HPDE6-E6E7 (cell line): Measurements from ENCODE around the gene SYT6.

ENCODE experiments used
- DNase-seq: peaks from one replicate; pipeline ENCODE4 v3.0.0; 2011; ENCODE audit warnings: missing footprints; ENCODE audit errors: extremely low spot score

SYT6 gene, protein sequence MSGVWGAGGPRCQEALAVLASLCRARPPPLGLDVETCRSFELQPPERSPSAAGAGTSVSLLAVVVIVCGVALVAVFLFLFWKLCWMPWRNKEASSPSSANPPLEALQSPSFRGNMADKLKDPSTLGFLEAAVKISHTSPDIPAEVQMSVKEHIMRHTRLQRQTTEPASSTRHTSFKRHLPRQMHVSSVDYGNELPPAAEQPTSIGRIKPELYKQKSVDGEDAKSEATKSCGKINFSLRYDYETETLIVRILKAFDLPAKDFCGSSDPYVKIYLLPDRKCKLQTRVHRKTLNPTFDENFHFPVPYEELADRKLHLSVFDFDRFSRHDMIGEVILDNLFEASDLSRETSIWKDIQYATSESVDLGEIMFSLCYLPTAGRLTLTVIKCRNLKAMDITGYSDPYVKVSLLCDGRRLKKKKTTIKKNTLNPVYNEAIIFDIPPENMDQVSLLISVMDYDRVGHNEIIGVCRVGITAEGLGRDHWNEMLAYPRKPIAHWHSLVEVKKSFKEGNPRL

DNA sequence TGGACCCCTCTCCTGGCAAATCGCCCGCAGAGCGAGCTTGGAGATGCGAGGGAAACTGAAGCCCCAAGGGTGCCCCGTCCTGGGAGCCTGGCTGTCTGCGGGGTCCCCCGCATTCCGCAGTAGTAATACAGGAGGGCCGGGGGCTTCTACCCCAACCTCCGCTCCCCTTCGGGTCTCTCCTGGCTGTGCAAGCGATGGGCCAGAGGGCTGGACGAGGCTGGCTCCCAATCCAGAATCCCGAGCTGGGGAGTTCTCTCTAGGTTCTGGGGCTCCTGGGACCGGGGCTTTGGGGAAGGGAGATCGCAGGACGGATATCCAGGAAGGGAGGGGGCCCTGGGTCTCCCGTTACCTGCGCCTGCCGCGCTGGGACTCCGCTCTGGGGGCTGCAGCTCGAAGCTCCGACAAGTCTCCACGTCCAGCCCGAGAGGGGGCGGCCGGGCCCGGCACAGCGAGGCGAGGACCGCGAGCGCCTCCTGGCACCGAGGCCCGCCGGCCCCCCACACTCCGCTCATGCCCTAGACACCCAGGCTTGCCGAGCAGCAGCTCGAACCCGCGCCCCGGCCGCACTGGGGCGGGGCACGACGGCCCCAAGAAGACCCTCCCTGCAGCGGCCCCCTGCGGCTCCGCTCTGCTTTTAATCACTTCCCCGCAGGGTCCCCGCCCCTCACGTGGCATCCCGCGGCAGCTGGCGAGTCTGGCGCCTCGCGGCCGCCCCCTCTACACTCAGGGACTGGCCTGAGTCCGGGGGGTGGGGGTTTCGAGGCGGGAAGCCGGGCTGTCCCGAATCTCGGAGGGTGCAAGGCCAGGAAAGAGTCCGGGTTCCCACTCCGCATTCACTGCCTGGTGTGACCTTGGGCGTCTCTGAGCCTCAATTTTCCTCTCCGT is at the start of gene SYT6:
Gene SYT6, minus strand, starts transcription at position 609 of the 885 bp plus-strand sequence. Its CDS starts 97 bp downstream, at position 512.
- no peak for DNase-seq

- DNase-seq, result no peak
Measured at GRCh38 chr1:114201486-114201885, 47.8 kb upstream of the SYT6 start.

- DNase-seq, result no peak
Measured at GRCh38 chr1:114199017-114199594, 45.4 kb upstream of the SYT6 start.

DNA sequence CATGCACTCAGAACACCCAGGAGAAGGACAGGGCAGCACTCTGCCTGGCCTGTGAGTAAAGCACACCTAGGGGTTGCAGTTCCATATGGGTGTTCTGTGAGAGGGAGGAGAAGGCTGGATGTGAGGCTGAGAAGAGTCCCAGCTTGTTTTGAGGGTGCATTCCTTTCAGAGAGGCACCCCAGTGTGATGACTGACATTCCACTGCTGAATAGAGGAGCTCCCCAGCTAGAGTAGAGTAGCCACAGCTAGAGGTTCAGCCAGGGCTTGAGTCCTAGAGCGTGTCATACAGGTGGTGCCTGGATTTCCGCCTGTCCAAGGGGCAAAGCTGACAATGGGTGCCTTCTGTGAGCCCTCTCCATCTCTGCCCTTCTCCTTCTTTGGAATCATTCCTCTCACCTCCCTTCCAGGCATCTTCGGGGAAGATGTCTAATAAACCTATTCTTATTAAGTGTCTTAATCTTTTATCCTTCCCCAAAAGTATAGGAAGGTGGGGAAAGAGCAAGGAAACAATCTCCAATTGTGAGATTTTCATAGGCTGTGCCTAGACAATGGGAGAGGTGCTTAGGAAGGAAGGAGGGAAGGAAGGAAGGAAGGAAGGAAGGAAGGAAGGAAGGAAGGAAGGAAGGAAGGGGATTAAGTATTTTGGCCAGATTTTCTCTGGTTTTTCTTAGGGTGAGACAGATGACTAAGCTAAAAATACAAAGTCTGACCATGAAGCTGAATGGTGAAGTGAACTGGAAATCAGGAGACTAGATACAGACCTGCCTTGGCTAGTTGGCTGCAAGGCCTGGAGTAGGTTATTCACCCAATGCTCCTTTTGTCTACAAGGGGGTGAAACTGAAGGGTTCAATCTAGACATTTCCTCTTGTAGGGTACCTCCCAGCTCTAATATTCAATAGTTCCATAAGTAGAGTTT is 43.6 kb upstream of the SYT6 start:
- DNase-seq, result no peak

- no peak for DNase-seq
Measured at GRCh38 chr1:114195819-114196218, 42.1 kb upstream of the SYT6 start.

- no peak for DNase-seq
Measured at GRCh38 chr1:114192328-114192727, 38.7 kb upstream of the SYT6 start.

DNA sequence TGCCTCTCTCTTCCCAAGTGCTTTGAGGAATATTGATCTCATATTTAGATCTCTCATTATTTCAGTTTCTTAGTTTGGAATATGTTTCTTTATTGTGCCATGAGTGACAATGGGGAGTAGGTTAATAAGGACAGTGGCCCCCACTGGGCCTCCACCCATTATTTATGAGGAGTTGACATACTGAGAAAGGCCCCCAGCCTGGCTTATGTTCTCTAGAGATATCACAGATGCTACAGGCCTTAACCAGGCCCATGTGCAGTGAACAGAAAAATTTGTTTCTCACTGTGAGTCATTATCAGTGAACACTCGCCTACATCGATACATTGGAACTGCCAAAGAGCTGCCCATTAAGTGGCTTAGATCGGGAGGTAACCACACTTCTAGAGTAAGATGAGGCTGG is 35.7 kb upstream of the SYT6 start:
- no peak for DNase-seq

- DNase-seq, result no peak
Measured at GRCh38 chr1:114181356-114181755, 27.7 kb upstream of the SYT6 start.

- no peak for DNase-seq
Measured at GRCh38 chr1:114180742-114181141, 27.1 kb upstream of the SYT6 start.

DNA sequence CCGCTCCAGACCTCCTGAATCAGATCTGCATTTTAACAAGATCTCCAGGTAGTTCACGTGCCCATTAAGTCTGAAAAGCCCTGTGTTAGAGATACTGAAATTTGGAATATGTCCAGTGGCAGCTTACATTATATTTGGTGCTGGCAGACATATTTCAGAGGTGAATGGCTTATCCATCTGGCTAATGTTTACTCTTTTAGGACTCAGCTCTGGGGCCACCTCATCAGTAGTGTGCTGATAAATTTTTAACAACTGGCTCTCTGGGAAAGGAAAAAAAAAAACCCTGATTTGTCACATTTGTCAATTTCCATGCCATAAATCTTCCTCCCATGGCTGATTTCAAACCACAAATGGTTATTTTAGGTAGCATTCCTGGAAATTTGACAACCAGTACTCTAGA is 25.3 kb upstream of the SYT6 start:
- DNase-seq, result no peak

- no peak for DNase-seq
Measured at GRCh38 chr1:114177282-114177681, 23.6 kb upstream of the SYT6 start.

DNA sequence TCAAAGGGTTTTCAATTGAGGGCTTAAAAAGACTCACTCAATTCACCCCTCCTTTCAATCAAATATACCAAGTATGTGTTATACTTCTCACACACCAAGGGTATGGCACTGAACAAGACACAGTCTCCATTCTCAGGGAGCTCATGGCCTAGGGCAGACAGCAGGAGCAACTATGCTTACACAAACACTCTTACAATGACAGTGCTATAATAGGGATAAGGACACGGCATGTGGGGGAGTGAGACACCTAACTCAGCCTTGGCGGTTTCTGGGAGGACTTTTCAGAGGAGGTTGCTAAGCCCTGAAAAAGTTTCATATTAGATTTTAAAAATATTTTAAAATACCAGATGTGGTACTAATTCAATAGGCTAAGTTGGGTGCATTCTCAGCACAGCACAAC is 22.7 kb upstream of the SYT6 start:
- DNase-seq, result no peak

DNA sequence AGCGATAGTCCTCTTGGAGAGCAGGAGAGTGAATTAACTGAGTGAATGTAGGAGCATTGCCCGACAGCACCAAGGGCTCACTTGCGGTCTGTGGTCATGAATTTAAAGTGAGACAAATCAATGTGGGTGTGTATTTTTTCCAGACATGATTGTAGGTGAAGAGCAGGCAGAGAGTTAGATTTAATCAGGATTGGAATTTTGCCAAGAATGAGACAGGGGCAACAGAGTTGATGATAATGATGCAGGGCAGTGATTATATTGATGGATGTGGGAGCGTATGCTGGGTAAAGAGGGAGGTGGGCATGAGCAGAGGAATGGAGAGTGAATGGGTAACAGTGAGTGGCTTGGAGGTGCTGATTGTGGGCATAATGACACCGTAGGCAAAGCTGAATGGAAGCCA is 20.0 kb upstream of the SYT6 start:
- no peak for DNase-seq

GRCh38 chr1:114169509-114169908 is 15.8 kb upstream of the SYT6 start:
- no peak for DNase-seq

DNA sequence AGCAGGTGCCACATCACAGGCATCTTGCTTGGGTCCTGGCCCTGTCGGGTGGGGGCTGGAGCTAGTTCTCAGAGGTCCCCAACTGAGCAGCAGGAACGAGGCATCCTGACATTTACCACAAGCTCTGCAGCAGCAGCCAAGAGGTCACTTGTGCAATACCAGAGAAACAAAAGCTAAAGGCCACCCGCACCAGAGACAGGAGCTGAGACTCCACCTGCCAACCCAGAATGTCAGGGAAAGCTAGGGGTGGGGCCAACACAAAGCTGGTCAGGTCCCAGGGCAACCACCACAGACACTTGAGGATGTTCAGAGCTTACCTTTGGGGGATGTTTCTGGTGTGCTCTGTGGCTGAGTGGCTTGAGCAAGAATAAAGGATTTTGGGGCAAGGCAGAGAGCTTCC is 13.6 kb upstream of the SYT6 start:
- no peak for DNase-seq

DNA sequence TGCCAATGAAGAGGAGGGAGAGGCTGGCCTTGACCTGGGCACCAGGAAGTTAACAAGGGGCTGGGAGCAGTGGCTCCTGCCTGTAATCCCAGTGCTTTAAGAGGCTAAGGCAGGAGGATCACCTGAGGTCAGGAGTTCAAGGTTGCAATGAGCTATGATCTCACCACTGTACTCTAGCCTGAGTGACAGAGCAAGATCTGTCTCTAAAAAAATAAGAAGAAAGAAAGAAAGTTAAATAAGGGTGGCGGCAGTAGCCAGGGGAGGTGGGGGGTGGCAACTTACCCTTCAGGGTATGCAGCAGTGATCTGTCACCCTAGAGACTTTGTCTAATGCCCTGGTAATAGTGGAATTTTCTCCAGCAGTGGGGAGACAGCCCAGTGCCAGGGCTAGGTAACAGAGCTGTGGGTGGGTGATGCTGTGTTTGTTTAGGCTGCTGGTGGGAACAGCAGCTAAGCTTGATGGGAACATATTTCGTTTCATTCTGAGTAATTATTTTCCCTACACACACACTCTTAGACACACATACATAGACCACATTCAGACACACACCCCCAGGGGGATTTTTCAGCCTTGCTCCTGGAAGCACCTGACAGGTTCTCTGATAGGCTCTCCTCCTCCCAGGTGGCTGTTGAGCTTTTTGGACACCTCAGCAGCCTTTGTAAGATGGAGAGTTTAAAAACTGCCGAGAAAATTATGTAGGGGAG is 11.3 kb upstream of the SYT6 start:
- no peak for DNase-seq

GRCh38 chr1:114159941-114160340 is 6.3 kb upstream of the SYT6 start:
- DNase-seq, result no peak

GRCh38 chr1:114157275-114157660 is 3.6 kb upstream of the SYT6 start:
- DNase-seq, result no peak

- DNase-seq, result no peak
Measured at GRCh38 chr1:114156538-114157274, 3.0 kb upstream of the SYT6 start.

DNA sequence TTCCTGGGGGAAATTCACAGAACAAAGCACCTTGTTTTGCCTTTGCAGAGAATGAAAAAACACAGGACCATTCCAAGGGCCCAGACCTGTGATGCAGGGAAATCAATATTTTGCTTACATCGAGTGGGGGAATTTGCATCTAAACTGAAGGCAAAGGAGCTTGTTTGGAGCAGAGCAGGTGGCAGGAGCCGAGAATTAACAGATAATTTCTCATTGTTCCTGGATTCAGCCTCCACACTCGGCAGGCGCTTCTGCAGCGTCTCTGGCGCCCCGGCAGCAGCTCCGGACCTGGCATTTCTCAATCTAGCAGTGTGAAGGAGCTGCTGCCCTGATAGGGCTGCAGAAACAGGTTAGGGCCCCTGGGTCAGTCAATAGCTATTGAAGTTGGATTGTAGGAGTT is 2.0 kb upstream of the SYT6 start:
- DNase-seq, result no peak
